ENCODE results near the gene CLRN3. TPM values are rescaled to one million over a fixed set of nuclear protein-coding genes. Genes with fewer than 3 reads are reported as not detected.

CLRN3 gene
- total RNA-seq, 2 donors from 2014 or later, result not detected

- Mint-ChIP-seq H3K36me3 (ENCODE audit: insufficient read depth in 2 of 2) (no peaks in the 10 kb centered on the region), H3K4me3 (no peak overlapping the region), H3K27ac (no peak overlapping the region), H3K9me3 (no peaks in the 10 kb centered on the region), H3K4me1 (ENCODE audit: low read depth) (no peaks in the 10 kb centered on the region), H3K27me3 (ENCODE audit: low read depth) (no peaks in the 10 kb centered on the region)
- ATAC-seq (replicated peaks in 1 of 2), result no peak
- DNase-seq, result no peak
Measured at GRCh38 chr10:127923646-127924045, 30.9 kb upstream of the CLRN3 start.

- H3K36me3 Mint-ChIP-seq (ENCODE audit: insufficient read depth in 2 of 2), result no peaks in the 10 kb centered on the region
- no peak for DNase-seq
- no peaks in the 10 kb centered on the region for H3K27me3 Mint-ChIP-seq (ENCODE audit: low read depth)
- H3K9me3 Mint-ChIP-seq, result no peaks in the 10 kb centered on the region
- ATAC-seq (replicated peaks in 1 of 2), result no peak
- H3K4me3 Mint-ChIP-seq, result no peak overlapping the region
- no peak overlapping the region for H3K27ac Mint-ChIP-seq
- H3K4me1 Mint-ChIP-seq (ENCODE audit: low read depth), result no peaks in the 10 kb centered on the region
Measured at GRCh38 chr10:127922675-127923366, 30.1 kb upstream of the CLRN3 start.

DNA sequence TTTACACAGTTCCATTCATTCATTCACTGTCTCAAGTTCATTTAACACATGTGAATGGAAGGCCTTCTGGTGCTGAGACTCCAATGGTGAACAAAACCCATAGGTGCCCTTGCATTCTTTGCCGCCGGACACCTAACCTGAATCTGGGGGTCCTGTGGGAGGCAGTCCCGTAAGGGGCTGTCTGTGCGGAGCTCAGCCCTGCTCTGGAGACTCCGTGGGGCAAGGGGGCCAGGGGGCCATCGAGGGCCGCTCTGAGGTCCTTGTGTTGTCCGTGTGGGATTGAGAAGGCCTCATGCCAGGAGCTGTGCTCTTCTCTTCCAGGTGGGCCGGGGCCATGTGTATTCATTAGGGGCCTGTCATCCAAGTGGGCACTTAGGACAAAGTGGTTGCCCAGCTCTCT is 29.5 kb upstream of the CLRN3 start:
- Mint-ChIP-seq H3K4me1 (ENCODE audit: low read depth) (no peaks in the 10 kb centered on the region), H3K27ac (no peak overlapping the region), H3K36me3 (ENCODE audit: insufficient read depth in 2 of 2) (no peaks in the 10 kb centered on the region), H3K9me3 (no peaks in the 10 kb centered on the region), H3K27me3 (ENCODE audit: low read depth) (no peaks in the 10 kb centered on the region), H3K4me3 (no peak overlapping the region)
- DNase-seq, result no peak
- ATAC-seq (replicated peaks in 1 of 2), result no peak

- no peaks in the 10 kb centered on the region for H3K36me3 Mint-ChIP-seq (ENCODE audit: insufficient read depth in 2 of 2)
- H3K4me3 Mint-ChIP-seq, result no peak overlapping the region
- no peak for DNase-seq
Measured at GRCh38 chr10:127921753-127922145, 29.0 kb upstream of the CLRN3 start.

DNA sequence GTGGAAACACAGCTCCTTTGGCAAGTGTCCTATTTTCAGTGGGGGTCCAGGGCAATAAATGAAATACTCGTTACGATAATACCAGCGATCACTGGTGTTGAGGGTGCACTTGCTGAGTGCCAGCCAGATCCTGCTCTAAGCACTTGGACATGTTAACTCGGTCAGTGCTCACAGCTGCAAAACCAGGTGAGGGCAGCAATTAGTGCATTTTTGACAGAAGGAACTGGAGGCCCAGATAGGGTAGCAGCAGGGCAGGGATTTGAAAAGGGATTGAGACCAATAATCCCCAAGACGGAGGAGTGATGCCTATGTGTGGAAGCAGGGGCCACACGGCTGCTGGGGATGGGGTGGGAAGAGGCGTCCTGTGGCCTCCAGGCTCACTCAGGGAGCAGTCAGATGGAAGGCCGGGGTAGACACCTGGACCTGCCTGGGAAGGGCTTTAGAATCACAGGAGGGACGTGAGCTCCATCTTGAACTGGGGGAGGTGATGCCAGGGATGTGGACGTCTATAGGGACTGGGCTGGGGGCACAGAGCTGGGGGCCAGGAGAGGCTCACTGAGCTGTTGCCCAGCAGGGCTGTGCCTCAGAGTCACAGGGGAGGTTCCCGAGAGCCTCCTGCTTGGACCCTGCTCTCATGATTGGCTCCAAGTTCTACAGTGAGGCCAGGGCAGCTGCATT is 28.5 kb upstream of the CLRN3 start:
- Mint-ChIP-seq H3K9me3 (peaks cover 0 to 1% of the 10 kb centered on the region in 2 donors), H3K27me3 (ENCODE audit: low read depth) (no peaks in the 10 kb centered on the region), H3K4me1 (ENCODE audit: low read depth) (no peaks in the 10 kb centered on the region), H3K36me3 (ENCODE audit: insufficient read depth in 2 of 2) (no peaks in the 10 kb centered on the region), H3K27ac (no peak overlapping the region), H3K4me3 (no peak overlapping the region)
- ATAC-seq (replicated peaks in 1 of 2) (no peak), DNase-seq (no peak)

More at GRCh38 chr10:127921753-127922145, 29.0 kb upstream of the CLRN3 start:
- no peak for ATAC-seq (replicated peaks in 1 of 2)
- no peaks in the 10 kb centered on the region for H3K9me3 Mint-ChIP-seq
- no peaks in the 10 kb centered on the region for H3K27me3 Mint-ChIP-seq (ENCODE audit: low read depth)
- no peak overlapping the region for H3K27ac Mint-ChIP-seq
- H3K4me1 Mint-ChIP-seq (ENCODE audit: low read depth), result no peaks in the 10 kb centered on the region

- H3K36me3 Mint-ChIP-seq (ENCODE audit: insufficient read depth in 2 of 2), result peaks cover 0 to 2% of the 10 kb centered on the region in 2 donors
- ATAC-seq (replicated peaks in 1 of 2), result no peak
- no peak overlapping the region for H3K27ac Mint-ChIP-seq
- no peak for DNase-seq
- no peak overlapping the region for H3K4me3 Mint-ChIP-seq
- peaks cover 0 to 2% of the 10 kb centered on the region in 2 donors for H3K9me3 Mint-ChIP-seq
- H3K4me1 Mint-ChIP-seq (ENCODE audit: low read depth), result no peaks in the 10 kb centered on the region
- no peaks in the 10 kb centered on the region for H3K27me3 Mint-ChIP-seq (ENCODE audit: low read depth)
Measured at GRCh38 chr10:127920306-127921074, 27.7 kb upstream of the CLRN3 start.

DNA sequence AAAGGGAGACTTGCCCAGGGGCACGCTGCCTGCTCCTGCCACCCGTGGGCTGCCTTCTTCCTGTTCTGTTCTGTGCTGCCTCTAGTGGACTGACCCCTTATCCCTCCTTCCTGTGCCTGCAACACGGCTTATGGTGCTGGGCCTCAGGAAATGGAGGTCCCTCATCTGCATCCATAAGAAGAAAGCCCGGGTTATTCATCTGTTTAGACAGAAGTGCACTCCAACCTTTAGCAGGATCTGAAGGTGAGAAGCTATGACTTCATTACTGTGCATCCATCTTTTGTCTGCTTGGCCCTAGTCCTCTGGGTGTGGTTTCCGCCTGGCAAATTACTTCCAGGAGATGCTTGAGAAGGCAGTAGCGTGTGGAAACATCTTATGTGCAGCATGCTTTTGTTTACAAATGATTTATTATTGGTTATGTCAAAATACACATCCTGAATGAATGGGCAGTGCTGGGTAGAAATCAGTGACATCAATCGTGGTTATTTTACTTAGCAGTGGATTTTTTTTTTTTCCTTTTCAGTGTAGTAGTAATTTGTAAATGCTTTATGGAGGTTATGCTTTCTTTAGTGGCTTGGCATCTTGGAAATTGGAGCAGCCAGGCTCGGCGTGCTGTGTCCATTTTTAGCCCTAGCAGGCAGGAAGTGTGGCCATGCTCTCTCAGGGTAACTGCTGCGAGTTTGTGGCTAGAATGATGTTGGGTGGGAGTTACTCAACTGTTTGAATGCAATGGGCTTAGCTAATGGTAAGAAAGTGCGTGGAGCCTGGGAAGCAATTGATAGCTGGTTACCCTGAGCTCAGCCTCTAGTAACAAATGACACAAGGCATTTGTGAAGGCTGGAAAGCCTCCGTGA is 26.9 kb upstream of the CLRN3 start:
- Mint-ChIP-seq H3K4me3 (no peak overlapping the region), H3K9me3 (peaks cover 0 to 2% of the 10 kb centered on the region in 2 donors), H3K36me3 (ENCODE audit: insufficient read depth in 2 of 2) (peaks cover 0 to 2% of the 10 kb centered on the region in 2 donors), H3K27ac (no peak overlapping the region), H3K27me3 (ENCODE audit: low read depth) (no peaks in the 10 kb centered on the region), H3K4me1 (ENCODE audit: low read depth) (no peaks in the 10 kb centered on the region)
- DNase-seq (no peak), ATAC-seq (replicated peaks in 1 of 2) (no peak)

- Mint-ChIP-seq H3K4me1 (ENCODE audit: low read depth) (no peaks in the 10 kb centered on the region), H3K27me3 (ENCODE audit: low read depth) (no peaks in the 10 kb centered on the region)
Measured at GRCh38 chr10:127918572-127918971, 25.8 kb upstream of the CLRN3 start.

DNA sequence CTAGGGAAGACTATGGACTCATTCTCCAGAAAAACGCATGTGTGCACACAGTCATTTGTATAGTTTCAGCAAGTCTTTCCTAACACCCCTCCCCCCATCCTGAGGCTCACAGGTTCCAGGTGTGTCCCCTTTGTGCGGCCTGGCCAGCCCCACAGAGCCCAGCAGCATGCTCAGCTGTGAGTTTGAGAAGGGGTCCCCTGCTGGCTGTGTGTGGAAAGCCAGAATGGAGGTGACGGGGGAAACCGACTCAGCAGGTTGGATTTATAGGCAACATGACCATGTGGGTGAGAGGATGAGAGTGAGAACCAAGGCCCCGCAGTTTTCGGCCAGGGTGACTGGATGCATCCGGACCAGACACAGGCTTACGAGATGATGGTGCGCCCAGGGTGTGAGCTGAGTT is 24.1 kb upstream of the CLRN3 start:
- ATAC-seq (replicated peaks in 1 of 2) (no peak), DNase-seq (no peak)
- peaks cover 0 to 2% of the 10 kb centered on the region in 2 donors for H3K36me3 Mint-ChIP-seq (ENCODE audit: insufficient read depth in 2 of 2)
- H3K9me3 Mint-ChIP-seq, result peaks cover 0 to 2% of the 10 kb centered on the region in 2 donors
- H3K4me1 Mint-ChIP-seq (ENCODE audit: low read depth), result no peaks in the 10 kb centered on the region
- H3K27me3 Mint-ChIP-seq (ENCODE audit: low read depth), result no peaks in the 10 kb centered on the region
- H3K4me3 Mint-ChIP-seq, result no peak overlapping the region
- H3K27ac Mint-ChIP-seq, result no peak overlapping the region

More at GRCh38 chr10:127918572-127918971, 25.8 kb upstream of the CLRN3 start:
- peaks cover 0 to 2% of the 10 kb centered on the region in 2 donors for H3K9me3 Mint-ChIP-seq
- no peak overlapping the region for H3K27ac Mint-ChIP-seq
- peaks cover 0 to 2% of the 10 kb centered on the region in 2 donors for H3K36me3 Mint-ChIP-seq (ENCODE audit: insufficient read depth in 2 of 2)
- no peak overlapping the region for H3K4me3 Mint-ChIP-seq
- DNase-seq (no peak), ATAC-seq (replicated peaks in 1 of 2) (no peak)

DNA sequence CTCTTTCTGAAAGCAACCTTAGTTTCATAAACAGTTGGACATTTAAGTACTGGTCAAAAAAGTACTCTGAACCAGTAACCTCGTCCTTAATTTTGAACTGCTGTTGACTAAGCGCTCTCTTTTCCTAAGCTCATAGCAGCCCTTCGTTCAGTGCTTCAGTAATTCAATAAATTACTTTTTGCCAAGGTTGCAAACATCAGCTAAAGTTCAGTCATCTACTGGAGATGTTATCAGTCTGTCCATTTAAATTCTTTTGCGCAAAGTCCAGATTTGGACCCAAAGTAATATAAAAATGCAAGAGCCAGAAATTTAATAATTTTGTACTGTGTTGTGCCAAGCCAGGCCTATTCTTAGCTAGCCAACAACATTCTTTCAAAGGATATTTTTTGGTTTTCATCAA is 22.6 kb upstream of the CLRN3 start:
- DNase-seq, result no peak
- H3K27ac Mint-ChIP-seq, result no peak overlapping the region
- ATAC-seq (replicated peaks in 1 of 2), result no peak

GRCh38 chr10:127913368-127913759 is 20.6 kb upstream of the CLRN3 start:
- no peak for ATAC-seq (replicated peaks in 1 of 2)
- no peak overlapping the region for H3K27ac Mint-ChIP-seq
- no peaks in the 10 kb centered on the region for H3K4me1 Mint-ChIP-seq (ENCODE audit: low read depth)
- H3K4me3 Mint-ChIP-seq, result no peak overlapping the region
- no peak for DNase-seq
- peaks cover 0 to 2% of the 10 kb centered on the region in 2 donors for H3K9me3 Mint-ChIP-seq
- H3K36me3 Mint-ChIP-seq (ENCODE audit: insufficient read depth in 2 of 2), result peaks cover 0 to 2% of the 10 kb centered on the region in 2 donors
- no peaks in the 10 kb centered on the region for H3K27me3 Mint-ChIP-seq (ENCODE audit: low read depth)

More for the DNA sequence above, 22.6 kb upstream of the CLRN3 start:
- Mint-ChIP-seq H3K4me1 (ENCODE audit: low read depth) (no peaks in the 10 kb centered on the region), H3K9me3 (peaks cover 0 to 2% of the 10 kb centered on the region in 2 donors), H3K36me3 (ENCODE audit: insufficient read depth in 2 of 2) (peaks cover 0 to 2% of the 10 kb centered on the region in 2 donors), H3K27me3 (ENCODE audit: low read depth) (no peaks in the 10 kb centered on the region), H3K4me3 (no peak overlapping the region)

DNA sequence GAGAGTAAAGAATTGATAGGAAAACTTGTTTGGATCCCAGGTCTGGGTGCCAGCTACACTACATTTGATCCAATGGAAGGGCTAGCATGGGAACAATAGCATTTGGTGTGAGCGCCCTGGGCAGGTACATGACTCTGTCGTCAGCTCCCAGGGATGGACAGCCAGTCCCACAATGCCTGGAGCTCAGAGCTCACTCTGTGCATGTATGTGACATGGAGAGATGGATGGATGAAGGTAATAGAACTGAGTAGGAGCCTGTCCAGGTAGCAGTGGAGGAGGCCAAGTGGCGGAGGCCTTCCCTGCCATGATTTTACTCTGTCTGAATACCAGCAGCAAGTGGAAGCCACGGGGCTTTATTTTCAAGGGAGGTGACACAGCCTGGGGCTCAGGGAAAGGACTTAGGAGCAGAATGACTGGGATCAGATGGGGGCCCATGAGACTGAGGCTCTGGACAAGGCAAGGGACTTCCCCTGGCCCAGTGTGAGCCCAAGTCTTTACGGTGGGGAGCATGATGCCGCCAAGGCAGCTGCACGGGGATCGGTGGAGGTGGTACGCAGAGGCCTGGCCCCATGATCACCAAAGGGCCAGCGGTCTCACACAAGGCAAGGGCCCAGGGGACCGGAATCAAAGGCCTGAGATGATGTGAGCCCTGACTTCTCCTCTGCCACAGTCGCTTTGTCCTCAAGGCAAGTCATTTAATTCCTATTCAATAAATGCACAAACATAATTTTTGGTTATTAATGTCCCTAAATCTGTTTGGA is 20.0 kb upstream of the CLRN3 start:
- H3K4me3 Mint-ChIP-seq, result no peak overlapping the region
- H3K4me1 Mint-ChIP-seq (ENCODE audit: low read depth), result no peaks in the 10 kb centered on the region
- ATAC-seq (replicated peaks in 1 of 2) (no peak), DNase-seq (no peak)
- no peak overlapping the region for H3K27ac Mint-ChIP-seq
- peaks cover 0 to 2% of the 10 kb centered on the region in 2 donors for H3K36me3 Mint-ChIP-seq (ENCODE audit: insufficient read depth in 2 of 2)
- H3K27me3 Mint-ChIP-seq (ENCODE audit: low read depth), result no peaks in the 10 kb centered on the region
- H3K9me3 Mint-ChIP-seq, result peaks cover 0 to 2% of the 10 kb centered on the region in 2 donors
